SHP77 treated with DMSO at 0.1 percent for 48 hours (cell line): ENCODE data around the gene FREM1.

Experiments used
- DNase-seq: peaks from one replicate; lab custom pipeline; 2025; lab: John Stamatoyannopoulos, UW

Gene FREM1

DNA sequence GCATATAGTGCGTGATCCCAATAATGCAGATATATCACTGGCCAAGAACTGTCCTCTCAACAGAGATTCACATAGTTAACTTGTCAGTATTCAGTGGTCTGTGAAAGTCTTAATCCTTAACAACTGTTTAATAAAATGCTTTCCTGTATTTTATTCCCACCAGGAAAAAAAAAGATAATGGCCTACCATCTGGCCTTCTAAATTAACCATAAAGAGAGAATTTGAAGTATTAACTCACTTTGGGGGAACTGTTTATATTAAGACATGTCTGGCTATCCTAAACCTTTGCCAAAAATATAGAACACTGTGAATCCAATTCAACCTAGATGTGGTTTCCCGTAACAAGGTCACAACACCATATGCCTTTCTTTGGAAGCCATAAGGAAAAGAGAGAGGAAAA is 818 bp upstream of the FREM1 start:
- no peak for DNase-seq

DNA sequence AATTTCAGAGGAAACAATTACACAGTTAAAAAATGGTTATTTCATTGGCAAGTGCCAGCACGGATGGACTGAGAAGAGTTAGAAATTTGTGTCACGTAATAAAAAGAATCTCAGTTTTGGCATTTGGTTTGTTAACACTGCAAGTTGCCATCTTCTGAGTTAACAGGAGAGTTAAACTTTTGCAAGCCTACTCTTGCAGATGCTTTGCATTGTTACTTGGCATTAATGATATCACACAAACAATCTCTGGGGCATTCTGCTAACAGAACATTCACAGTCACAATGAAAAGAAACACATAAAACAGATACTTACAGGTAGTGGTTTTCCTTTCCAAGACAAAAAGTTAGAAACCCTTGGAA is 647 bp downstream of the FREM1 start:
- DNase-seq = no peak

DNA sequence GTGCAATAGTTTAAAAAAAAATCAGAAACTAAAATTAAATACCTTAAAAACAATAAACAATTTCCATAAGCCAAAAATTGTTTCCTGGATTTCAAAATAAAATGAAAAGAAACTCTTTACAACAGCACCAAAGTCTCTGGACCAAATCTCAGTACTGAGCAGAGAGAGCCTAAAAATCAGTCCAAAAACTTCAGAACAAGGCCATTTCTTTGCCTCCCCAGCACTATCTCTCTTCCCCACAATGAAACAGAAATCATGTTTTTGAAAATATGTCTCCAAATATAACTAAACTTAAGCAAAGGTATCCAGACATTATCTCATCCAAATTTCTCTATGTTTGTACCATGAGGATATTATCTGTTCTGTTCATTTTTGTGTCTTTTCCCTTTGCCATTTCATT is 1.0 kb downstream of the FREM1 start:
- no peak for DNase-seq

- DNase-seq = no peak
Measured at GRCh38 chr9:14908295-14909180, 1.7 kb downstream of the FREM1 start.

- no peak for DNase-seq
Measured at GRCh38 chr9:14907696-14908095, 2.5 kb downstream of the FREM1 start.

- DNase-seq = no peak
Measured at GRCh38 chr9:14907360-14907685, 2.9 kb downstream of the FREM1 start.

DNA sequence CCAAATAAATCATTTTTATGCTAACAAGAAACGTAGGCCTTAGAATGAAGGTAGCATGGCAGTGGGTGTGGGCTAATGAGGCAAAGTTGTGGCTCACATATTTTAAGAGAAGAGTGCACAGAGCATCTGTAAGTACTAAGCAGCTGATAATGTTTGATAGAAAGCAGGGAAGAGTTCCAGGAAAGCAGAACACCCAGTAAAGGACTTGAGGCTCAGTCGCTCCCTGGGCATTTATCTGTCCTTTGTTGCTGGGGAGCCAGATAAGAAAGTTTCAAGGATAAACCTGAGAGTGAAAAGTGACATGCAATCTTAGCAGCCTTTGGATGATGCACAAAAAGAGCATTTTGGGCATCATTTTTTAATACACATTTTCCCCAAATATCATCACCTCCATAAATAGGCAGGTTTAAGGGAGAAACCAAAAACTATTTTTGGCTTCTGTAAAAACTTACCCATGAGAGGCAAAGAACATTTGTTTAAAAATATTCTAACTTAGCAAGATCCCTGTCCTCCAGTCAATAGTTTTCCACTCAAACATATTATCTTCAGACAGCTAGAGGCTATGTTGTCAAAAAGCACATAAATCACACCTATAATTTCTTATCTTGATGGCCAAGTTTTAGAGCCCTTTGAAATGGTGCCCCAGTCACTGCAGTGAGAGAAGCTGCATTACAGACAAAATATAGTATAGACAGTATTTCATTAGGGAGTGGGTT is 3.4 kb downstream of the FREM1 start:
- no peak for DNase-seq

DNA sequence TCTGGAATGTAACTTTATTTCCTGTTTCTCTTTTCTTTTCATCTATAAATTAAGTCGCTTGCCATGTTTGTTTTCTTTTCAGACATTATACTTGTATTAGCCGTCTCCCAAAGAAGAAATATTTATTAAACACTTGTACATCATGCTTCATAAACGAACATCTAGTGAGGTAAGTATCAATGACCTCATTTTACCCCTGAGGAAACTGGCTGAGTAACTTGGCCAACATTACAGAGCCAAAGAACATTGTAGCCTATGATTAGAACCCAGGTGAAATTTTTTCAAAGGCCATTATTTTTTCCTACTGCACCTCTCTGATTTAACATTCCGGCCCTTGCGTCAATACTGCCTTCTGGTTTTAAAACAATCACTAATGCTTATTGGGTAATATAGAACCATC is 4.2 kb downstream of the FREM1 start:
- DNase-seq = no peak

DNA sequence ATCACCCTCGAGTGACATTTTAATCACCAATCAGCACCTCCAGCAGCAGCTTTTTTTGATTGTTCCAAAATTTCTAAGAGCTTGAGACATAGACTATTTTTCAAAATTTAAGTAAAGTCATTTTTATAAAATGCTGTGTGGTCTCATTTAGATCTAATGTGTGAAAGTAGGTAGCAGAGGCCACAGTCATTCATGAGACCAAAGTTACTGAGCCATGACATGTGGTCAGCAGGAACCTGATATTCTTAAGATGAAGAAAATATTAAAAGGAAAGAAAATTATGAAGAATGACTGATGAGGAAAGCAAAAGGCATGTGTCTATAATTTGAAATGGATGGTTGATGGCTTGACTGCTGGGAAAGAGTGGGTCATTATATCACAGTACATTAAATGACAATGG is 7.2 kb downstream of the FREM1 start:
- no peak for DNase-seq

- DNase-seq = no peak
Measured at GRCh38 chr9:14902561-14902960, 7.7 kb downstream of the FREM1 start.

GRCh38 chr9:14899815-14900193 is 10.4 kb downstream of the FREM1 start:
- DNase-seq = no peak

DNA sequence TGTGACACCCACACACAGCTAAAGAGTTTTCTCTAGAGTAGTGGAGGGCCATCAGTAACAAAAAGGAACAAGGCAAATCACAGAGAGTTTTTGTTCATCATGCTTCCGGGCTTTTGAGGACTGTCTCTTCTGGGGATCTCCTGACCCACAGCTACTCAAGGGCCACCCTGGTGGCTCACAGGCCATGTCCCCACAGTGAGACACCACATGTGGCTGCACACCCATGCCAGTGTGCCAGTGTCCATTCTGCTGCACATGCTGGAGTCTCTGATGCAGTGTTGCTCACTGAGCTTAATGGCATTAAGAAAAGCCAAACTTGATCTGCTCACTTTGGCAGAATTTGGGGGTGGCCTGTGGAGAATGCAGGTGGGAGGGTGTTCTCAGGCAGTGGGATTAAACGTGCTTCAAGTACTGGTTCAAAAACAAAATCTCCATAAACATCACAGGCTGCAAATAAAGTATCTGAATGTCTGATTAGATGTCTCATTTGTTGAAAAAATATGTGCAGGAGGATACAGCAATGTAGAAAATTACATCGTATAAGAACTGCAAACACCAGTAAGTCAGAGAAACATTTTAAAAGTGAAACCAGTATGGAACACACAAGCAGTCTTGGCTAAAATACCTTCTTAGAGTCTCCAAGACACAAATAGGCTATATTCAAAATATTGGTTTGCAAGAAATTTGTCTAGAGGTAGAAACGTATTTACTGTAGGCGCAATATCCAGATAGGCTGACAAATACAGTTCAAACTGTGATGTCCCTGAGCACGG is 11.0 kb downstream of the FREM1 start:
- no peak for DNase-seq

- no peak for DNase-seq
Measured at GRCh38 chr9:14895806-14896205, 14.4 kb downstream of the FREM1 start.

DNA sequence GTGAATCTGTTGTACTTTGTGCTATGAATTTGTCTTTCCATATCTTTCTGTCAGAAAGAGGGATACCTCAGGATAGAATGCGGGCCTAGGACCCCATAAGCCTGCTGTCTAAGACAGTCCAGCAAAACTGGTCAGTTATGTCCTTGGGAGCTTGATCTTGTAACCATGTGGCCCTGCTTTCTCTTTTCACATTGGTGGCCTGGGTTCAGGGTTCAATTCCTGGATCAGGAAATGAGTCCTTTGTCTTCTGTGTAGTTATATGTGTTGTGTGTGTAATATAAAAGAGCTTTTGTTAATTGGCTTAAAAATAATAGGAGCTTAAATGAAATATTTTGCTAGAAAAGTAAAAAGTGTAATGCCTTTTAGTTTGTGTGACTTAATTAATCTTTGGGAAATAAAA is 16.9 kb downstream of the FREM1 start:
- no peak for DNase-seq

- no peak for DNase-seq
Measured at GRCh38 chr9:14891332-14891731, 18.9 kb downstream of the FREM1 start.

DNA sequence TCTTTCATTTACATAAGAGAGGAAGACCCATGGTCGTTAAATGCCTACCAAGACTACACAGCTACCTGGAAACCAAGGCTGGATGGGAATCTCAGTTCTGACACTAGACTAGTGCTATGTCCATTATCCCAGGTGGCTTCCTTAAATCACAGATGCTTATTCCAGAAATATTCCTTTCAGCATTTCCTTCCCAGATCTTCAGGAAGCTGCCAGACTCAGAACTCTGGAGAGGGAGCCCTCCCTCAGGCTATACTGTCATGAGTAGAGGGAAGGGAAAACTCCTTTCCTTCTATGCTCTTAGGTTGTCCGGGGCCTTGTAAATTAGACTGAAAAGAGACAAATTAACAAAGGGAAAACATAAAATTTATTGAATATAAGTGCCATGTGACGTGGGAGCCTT is 20.8 kb downstream of the FREM1 start:
- no peak for DNase-seq

GRCh38 chr9:14888875-14889274 is 21.4 kb downstream of the FREM1 start:
- no peak for DNase-seq

DNA sequence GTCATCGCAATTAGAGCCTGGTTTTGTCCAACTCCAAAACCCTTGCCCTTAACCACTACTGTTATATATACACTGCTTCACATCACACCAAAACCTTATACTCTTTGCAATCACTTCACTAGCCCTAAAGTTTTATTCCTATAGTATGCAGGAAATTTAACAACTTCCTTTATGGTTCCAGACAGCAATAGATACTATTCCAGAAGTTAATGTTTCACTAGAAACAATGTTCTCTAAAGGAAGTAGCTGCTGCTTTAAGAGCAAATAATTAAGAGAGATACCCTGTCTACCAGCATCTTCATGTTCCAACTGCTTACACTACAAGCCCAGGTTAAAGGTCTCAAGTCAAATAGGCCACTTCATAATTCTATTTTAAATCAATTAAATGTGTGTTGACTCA is 22.0 kb downstream of the FREM1 start:
- DNase-seq = no peak

GRCh38 chr9:14887149-14887548 is 23.1 kb downstream of the FREM1 start:
- no peak for DNase-seq

DNA sequence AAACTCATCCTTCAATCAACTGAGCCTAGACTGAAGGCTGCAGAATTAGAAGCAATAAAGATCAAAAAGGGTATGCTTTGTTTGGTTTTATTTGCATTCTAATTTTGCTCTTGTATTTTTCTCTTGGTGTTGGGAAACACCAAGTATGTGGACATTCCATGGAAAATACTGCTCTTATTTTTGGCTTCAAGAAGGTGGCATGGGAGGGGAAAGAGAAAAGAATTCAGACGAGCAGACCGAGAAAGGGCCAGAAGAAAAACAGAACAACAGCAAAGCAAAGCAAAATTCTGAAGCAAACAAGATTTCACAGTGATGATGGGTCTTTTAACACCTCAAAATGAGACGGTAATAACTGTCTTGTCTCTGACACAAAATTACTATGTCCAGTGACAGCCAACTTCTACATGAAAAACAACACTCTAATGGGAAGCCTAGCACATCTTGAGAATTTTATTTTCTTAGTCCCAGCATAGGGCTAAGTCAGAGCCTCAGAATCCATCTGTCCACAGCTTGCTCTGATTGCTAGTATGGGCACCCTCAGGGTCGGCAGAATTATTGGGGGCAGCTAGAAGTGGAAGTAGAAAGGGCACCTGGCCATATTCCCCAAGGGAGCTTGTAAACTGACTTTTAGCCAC is 26.8 kb downstream of the FREM1 start:
- no peak for DNase-seq

DNA sequence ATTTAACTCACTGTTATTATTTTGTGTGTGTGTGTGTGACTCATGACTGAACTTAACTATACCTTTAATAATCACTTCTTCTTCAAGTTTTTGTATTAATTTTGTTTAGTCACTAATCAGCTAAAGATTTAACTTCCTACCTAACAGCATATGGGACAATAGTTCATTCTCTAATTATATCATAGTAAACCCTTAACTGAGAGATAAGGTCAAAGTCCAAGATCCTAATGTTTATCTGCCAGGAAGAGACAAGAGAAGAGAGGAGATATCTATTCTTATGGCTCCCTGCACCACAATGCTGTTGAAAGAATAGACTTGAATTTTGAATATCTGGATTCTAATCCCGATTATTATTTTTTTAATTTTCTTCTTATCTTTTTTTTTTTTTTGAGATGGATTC is 28.1 kb downstream of the FREM1 start:
- no peak for DNase-seq

DNA sequence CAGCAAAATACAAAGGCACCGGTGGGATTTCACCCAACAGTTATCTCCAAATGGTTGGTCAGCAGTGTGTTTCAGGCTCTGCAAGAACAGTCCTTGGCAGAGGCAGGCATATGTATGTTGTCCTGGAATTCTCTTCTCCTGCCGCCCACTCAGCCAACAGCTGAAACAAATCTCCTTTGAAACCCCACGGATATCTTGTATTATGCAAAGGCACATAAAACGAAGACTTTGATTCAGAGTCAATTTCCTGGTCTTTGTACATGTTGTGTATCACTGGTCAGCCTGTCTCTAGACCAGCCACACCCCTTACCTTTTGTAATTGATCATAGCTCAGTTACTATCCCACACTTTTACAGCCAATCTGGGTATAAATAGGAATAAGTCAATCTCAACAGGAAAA is 29.2 kb downstream of the FREM1 start:
- no peak for DNase-seq

DNA sequence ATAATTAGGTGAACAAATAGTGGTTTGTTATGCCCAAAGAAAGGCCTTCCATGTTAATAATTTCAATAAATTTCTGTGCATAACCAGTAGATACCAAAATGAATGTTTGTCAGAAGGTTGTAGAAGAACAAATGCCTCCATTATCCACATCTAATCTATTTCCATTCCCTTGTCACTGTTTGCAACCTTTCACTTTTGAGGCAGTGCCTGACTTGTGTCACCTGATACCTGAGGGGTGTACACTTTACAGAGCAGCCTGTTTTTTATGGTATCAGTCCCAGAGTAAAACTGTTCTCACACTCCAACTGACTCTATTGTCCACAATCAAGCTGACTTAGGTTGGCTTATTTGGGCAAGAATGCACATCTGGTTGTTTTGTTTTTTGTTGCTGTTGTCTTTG is 40.1 kb downstream of the FREM1 start:
- DNase-seq = no peak
